ENCODE data around the gene CDIPT.

The CDIPT gene

GRCh38 chr16:29809850-29810698, 53.0 kb downstream of the CDIPT start:
- no peak for DNase-seq (ENCODE audit: low spot score)

- no peak for DNase-seq (ENCODE audit: low spot score)
Observed at GRCh38 chr16:29809031-29809747, 53.8 kb downstream of the CDIPT start.
